Activated CD8-positive, alpha-beta memory T cell treated with anti-CD3 and anti-CD28 coated beads, Interleukin-2, amount 10 ng/mL, durations not matched to agents 7 days and 5 days (primary cell): Measurements from ENCODE around the gene HLCS. TPM values are rescaled to one million over a fixed set of nuclear protein-coding genes. Genes with fewer than 3 reads are reported as not detected.
"Not testable (repeated sequence)": the region's sequence is repeated elsewhere in the genome, so short reads cannot be mapped to it uniquely, and the experiment has no call there.

Source experiments
- ATAC-seq: fragments of 150-1000 bp; cut with Tn5 transposase; one replicate; pipeline ENCODE4 v1.10.0; 2021; ENCODE audit warnings: moderate library complexity
- CTCF ChIA-PET: fragments of 350-600 bp; sonication (Branson Sonifier 250); formaldehyde crosslinking; loops from one replicate; lab custom pipeline; 2021; ENCODE audit warnings: antibody characterized with exemption; lab: Charles Lee
- DNase-seq: peaks from one replicate; pipeline ENCODE4 v3.0.0-alpha.2; 2020
- H3K27ac Mint-ChIP-seq: one replicate; pipeline ENCODE4 v1.8.0; 2021; ENCODE audit warnings: mild to moderate bottlenecking, mixed read lengths
- H3K27me3 Mint-ChIP-seq: one replicate; pipeline ENCODE4 v1.8.0; 2021; ENCODE audit warnings: mixed read lengths
- H3K36me3 Mint-ChIP-seq: one replicate; pipeline ENCODE4 v1.8.0; 2021; ENCODE audit warnings: mild to moderate bottlenecking, mixed read lengths
- H3K4me1 Mint-ChIP-seq: one replicate; pipeline ENCODE4 v1.8.0; 2021; ENCODE audit warnings: mixed read lengths
- H3K4me3 Mint-ChIP-seq: one replicate; pipeline ENCODE4 v1.8.0; 2021; ENCODE audit warnings: mild to moderate bottlenecking, moderate library complexity, mixed read lengths
- H3K9me3 Mint-ChIP-seq: one replicate; pipeline ENCODE4 v1.8.0; 2022; ENCODE audit warnings: low read depth, mixed read lengths
- total RNA-seq, 2 experiments: library from RNA; stranded (reverse); gene quantifications; one replicate each; pipeline ENCODE4 v1.2.3, GENCODE V29; 2021

Gene HLCS
- total RNA-seq, 2 experiments from 2014 or later = 14.2 to 16.2 TPM

DNA sequence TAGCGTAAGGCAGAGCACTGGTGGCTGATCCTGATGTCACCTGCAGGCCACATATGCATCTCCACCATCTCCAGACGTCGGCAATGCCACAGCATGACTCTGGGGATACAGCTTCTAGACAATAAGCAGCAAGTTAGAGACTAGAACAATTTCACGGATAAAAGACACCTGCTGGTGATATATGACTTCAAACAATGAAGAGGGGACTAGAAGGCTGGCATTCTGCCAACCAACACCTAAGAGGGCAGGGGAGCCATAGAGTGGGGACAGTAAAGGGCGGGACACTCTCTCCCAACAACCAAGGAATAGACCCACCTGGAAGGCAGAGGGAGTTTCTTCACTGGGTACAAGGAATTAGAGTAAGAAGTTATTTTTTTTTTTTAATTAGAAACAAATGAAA is 140.8 kb downstream of the HLCS start:
- CTCF ChIA-PET = no interaction called here
- no peaks in the 10 kb centered on the region for H3K4me1 Mint-ChIP-seq
- H3K9me3 Mint-ChIP-seq = no peaks in the 10 kb centered on the region
- no peaks in the 10 kb centered on the region for H3K27me3 Mint-ChIP-seq
- no peaks in the 10 kb centered on the region for H3K36me3 Mint-ChIP-seq
- ATAC-seq (no peak), DNase-seq (no peak)
- H3K27ac Mint-ChIP-seq = no peak overlapping the region
- no peak overlapping the region for H3K4me3 Mint-ChIP-seq

DNA sequence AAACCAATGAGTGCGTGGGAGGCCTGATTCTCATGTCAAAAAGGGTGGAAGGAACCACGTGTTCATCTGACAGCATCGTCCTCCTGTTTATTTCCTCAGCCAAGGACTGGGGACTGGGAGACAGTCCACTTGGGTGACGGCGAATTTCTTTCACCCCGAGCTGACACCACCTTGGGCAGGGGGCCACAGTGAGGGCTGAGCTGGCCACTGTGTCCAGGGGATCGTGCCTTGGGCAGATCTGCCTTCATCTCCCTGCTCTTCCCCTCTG is 145.5 kb downstream of the HLCS start:
- H3K9me3 Mint-ChIP-seq = no peaks in the 10 kb centered on the region
- no peak for DNase-seq
- H3K4me3 Mint-ChIP-seq = no peak overlapping the region
- no peak for ATAC-seq
- CTCF ChIA-PET = no interaction called here
- no peaks in the 10 kb centered on the region for H3K4me1 Mint-ChIP-seq
- H3K27ac Mint-ChIP-seq = no peak overlapping the region
- no peaks in the 10 kb centered on the region for H3K36me3 Mint-ChIP-seq
- H3K27me3 Mint-ChIP-seq = no peaks in the 10 kb centered on the region

GRCh38 chr21:36820176-36821031 is 146.1 kb downstream of the HLCS start:
- DNase-seq = no peak
- no peak overlapping the region for H3K27ac Mint-ChIP-seq
- no peak for ATAC-seq
- H3K4me3 Mint-ChIP-seq = no peak overlapping the region
- CTCF ChIA-PET = no interaction called here
- H3K36me3 Mint-ChIP-seq = no peaks in the 10 kb centered on the region
- no peaks in the 10 kb centered on the region for H3K27me3 Mint-ChIP-seq
- H3K4me1 Mint-ChIP-seq = no peaks in the 10 kb centered on the region
- no peaks in the 10 kb centered on the region for H3K9me3 Mint-ChIP-seq

DNA sequence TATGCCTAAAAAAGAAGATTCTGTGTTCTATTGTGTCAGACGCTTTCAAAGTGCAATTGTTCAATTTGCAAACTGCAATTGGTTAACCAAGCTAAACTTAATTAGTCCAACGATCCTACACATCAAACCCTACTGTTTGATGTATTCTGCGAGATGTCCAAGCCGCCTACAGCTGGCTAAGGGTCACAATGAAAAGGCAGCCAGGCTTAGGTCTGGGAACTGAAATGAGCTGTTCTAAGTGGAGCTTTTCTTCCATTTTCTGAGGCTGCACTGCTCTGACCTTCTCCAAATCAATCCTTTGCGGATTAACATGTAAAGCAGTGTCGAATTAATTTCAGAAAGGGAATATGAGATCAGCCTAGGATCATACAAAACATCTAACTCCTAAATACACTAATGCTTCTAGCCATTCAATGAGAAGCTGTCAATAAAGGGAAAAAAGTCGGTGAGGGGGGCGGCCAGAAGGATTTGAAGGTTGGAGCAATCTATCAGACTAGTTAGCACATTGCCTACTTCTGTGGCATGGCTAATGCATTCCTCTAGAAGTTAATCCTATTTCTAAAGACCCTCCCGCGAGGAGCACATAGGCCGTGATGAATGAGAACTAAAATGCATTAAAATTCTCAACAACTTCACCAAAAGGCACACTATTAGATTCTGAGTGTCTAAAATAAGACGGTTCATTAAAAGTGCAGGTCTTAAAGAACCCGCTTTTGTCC is 148.6 kb downstream of the HLCS start:
- Mint-ChIP-seq H3K36me3 (no peaks in the 10 kb centered on the region), H3K9me3 (no peaks in the 10 kb centered on the region), H3K27ac (no peak overlapping the region), H3K4me3 (no peak overlapping the region), H3K4me1 (no peaks in the 10 kb centered on the region), H3K27me3 (no peaks in the 10 kb centered on the region)
- ATAC-seq (no peak), DNase-seq (no peak)
- CTCF ChIA-PET = no interaction called here

- no peaks in the 10 kb centered on the region for H3K4me1 Mint-ChIP-seq
- no peak overlapping the region for H3K4me3 Mint-ChIP-seq
- ATAC-seq = no peak
Measured at GRCh38 chr21:36816561-36817130, 149.8 kb downstream of the HLCS start.

GRCh38 chr21:36816026-36816425 is 150.4 kb downstream of the HLCS start:
- H3K27ac Mint-ChIP-seq, H3K36me3 Mint-ChIP-seq, H3K4me3 Mint-ChIP-seq, ATAC-seq, DNase-seq, H3K27me3 Mint-ChIP-seq, H3K9me3 Mint-ChIP-seq, H3K4me1 Mint-ChIP-seq, CTCF ChIA-PET: not testable (repeated sequence)

More at GRCh38 chr21:36816561-36817130, 149.8 kb downstream of the HLCS start:
- H3K36me3 Mint-ChIP-seq = no peaks in the 10 kb centered on the region
- no peak overlapping the region for H3K27ac Mint-ChIP-seq
- no peak for DNase-seq
- no peaks in the 10 kb centered on the region for H3K9me3 Mint-ChIP-seq
- CTCF ChIA-PET = no interaction called here
- no peaks in the 10 kb centered on the region for H3K27me3 Mint-ChIP-seq

DNA sequence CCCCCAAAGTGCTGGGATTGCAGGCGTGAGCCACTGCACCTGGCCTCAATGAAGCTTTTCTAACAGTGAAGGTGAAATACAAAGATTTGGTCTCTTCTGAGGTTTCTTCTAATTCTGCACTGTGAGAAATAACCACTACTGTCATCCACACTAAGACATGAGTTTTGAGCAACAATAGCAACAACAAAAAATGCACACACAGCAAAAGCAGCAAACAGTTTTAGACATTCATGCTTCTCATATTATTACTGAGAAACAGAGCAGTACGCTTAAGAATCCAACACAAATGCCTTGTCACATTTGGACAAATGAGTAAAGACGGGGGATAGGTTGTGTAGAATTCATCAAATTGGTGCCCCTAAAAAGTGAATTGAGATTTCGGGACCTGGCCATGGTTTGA is 151.2 kb downstream of the HLCS start:
- no peaks in the 10 kb centered on the region for H3K4me1 Mint-ChIP-seq
- no peak overlapping the region for H3K4me3 Mint-ChIP-seq
- CTCF ChIA-PET = no interaction called here
- ATAC-seq = no peak
- no peak overlapping the region for H3K27ac Mint-ChIP-seq
- DNase-seq = no peak
- no peaks in the 10 kb centered on the region for H3K9me3 Mint-ChIP-seq
- H3K36me3 Mint-ChIP-seq = no peaks in the 10 kb centered on the region
- no peaks in the 10 kb centered on the region for H3K27me3 Mint-ChIP-seq

GRCh38 chr21:36813052-36813451 is 153.4 kb downstream of the HLCS start:
- ATAC-seq (no peak), DNase-seq (no peak)
- Mint-ChIP-seq H3K27me3 (no peaks in the 10 kb centered on the region), H3K9me3 (no peaks in the 10 kb centered on the region), H3K27ac (no peak overlapping the region), H3K4me3 (no peak overlapping the region), H3K4me1 (no peaks in the 10 kb centered on the region), H3K36me3 (no peaks in the 10 kb centered on the region)
- CTCF ChIA-PET = no interaction called here

- ATAC-seq = no peak
- Mint-ChIP-seq H3K4me3 (no peak overlapping the region), H3K36me3 (no peaks in the 10 kb centered on the region), H3K9me3 (no peaks in the 10 kb centered on the region), H3K27ac (no peak overlapping the region), H3K4me1 (no peaks in the 10 kb centered on the region), H3K27me3 (no peaks in the 10 kb centered on the region)
- CTCF ChIA-PET = no interaction called here
- no peak for DNase-seq
Measured at GRCh38 chr21:36811762-36812161, 154.7 kb downstream of the HLCS start.

- no peak for DNase-seq
- H3K9me3 Mint-ChIP-seq = no peaks in the 10 kb centered on the region
- H3K4me1 Mint-ChIP-seq = peaks cover 3% of the 10 kb centered on the region
- no peak overlapping the region for H3K4me3 Mint-ChIP-seq
- CTCF ChIA-PET = no interaction called here
- no peak overlapping the region for H3K27ac Mint-ChIP-seq
- H3K36me3 Mint-ChIP-seq = no peaks in the 10 kb centered on the region
- ATAC-seq = no peak
- no peaks in the 10 kb centered on the region for H3K27me3 Mint-ChIP-seq
Measured at GRCh38 chr21:36810443-36810842, 156.0 kb downstream of the HLCS start.

DNA sequence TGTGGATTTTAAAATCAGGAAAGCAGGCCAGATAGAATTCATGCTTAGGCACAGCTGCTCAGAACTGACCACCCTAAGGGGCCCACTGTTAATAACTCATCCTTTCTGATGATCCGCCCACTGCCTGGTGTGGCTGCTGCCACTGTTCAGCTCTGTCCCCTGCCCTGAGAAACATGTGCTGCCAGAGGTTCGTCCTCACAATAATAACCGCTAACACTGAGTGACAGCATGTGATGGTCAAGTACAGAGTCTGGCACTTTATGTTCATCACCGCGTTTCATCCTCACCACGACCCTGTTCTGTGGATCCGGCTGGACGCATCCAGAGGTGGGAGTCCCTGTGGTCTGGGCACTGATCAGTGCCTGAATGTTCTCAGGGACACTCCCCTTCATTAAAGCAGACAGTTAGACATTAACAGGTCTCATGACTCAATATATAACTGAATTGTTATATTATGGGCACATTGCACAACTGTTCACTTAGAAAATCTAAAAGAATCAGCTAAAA is 159.0 kb downstream of the HLCS start:
- peaks cover 3% of the 10 kb centered on the region for H3K4me1 Mint-ChIP-seq
- no peaks in the 10 kb centered on the region for H3K36me3 Mint-ChIP-seq
- no peak overlapping the region for H3K4me3 Mint-ChIP-seq
- DNase-seq (no peak), ATAC-seq (no peak)
- no peaks in the 10 kb centered on the region for H3K27me3 Mint-ChIP-seq
- H3K27ac Mint-ChIP-seq = no peak overlapping the region
- H3K9me3 Mint-ChIP-seq = no peaks in the 10 kb centered on the region
- CTCF ChIA-PET = no interaction called here

GRCh38 chr21:36806103-36806502 is 160.4 kb downstream of the HLCS start:
- CTCF ChIA-PET = no interaction called here
- Mint-ChIP-seq H3K9me3 (no peaks in the 10 kb centered on the region), H3K4me3 (no peak overlapping the region), H3K27ac (no peak overlapping the region), H3K36me3 (no peaks in the 10 kb centered on the region), H3K4me1 (peaks cover 3% of the 10 kb centered on the region), H3K27me3 (no peaks in the 10 kb centered on the region)
- ATAC-seq (no peak), DNase-seq (no peak)

DNA sequence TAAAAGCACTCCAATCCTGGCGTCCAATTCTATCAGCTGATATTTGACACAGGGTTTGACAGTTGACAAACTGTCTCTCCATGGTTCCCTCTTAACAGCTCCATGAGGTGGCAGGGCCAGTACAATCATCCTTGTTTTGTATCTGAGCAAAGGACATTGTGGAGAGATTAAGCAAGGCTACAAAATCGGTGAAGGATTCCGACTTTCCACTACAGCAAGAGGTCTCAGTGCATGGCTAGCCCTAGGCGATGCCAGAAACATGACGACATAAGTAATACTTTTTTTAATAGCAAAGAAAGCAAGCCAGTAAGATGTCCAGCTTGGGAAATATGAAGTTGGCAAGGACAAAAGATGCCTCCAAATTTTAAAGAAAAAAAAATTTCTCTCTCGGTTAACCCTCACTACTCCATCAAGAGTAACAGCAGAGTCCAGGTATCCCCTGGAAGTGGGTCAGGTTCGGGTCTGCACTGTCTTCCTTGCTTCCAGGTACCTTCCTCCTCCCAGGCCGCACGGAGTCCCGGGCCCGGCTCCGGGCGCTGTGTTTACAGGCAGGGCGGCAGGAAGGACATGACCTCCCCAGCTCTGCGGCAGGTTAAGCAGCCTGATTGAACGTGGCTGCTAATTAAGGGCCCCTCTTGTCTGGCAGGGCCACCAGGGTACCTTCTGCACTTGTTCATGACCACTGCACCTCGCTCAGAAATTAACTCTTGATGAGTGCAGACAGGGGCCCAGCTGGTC is 161.4 kb downstream of the HLCS start:
- CTCF ChIA-PET = no interaction called here
- Mint-ChIP-seq H3K4me1 (peaks cover 3% of the 10 kb centered on the region), H3K27me3 (no peaks in the 10 kb centered on the region), H3K36me3 (peaks cover 1% of the 10 kb centered on the region), H3K4me3 (no peak overlapping the region), H3K9me3 (no peaks in the 10 kb centered on the region), H3K27ac (no peak overlapping the region)
- ATAC-seq = no peak
- DNase-seq = no peak
